GM19468 (cell line): Measurements from ENCODE around the gene F3.

Experiments used
- ATAC-seq: cut with Tn5 transposase; IDR thresholded peaks from one replicate; pipeline ENCODE4 v1.9.1; 2021; ENCODE audit warnings: mild to moderate bottlenecking, moderate library complexity, moderate number of reproducible peaks; ENCODE audit not compliant: unreplicated experiment; ENCODE audit errors: extremely low read depth

Gene F3

DNA sequence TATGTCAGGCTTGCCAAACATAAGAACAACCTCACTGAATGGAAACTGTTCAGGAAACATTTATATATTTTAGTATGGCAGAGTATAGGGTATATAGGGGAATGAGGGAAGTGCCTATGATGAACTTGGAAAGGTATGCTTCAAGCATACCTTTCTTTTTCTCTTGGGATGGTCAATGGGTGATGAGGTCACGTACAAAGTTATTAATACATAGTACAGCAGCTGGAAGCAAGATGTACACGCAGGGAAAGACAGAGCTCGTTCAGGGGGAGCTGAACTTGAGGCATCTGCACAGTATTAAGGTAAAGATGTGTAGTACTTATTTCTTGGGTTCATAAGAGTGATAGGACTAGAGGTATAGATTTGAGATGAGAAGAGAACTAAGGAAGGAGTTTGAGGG, 61.9 kb downstream of the F3 start:
- ATAC-seq = no peak
